UCSD-AML1 (cell line): Measurements from ENCODE around the gene DYDC1.
"Not testable (repeated sequence)": the region's sequence is repeated elsewhere in the genome, so short reads cannot be mapped to it uniquely, and the experiment has no call there.

Experiments used
- DNase-seq: peaks from one replicate; lab custom pipeline; 2025; ENCODE audit not compliant: unreplicated experiment; lab: John Stamatoyannopoulos, UW

Gene DYDC1

DNA sequence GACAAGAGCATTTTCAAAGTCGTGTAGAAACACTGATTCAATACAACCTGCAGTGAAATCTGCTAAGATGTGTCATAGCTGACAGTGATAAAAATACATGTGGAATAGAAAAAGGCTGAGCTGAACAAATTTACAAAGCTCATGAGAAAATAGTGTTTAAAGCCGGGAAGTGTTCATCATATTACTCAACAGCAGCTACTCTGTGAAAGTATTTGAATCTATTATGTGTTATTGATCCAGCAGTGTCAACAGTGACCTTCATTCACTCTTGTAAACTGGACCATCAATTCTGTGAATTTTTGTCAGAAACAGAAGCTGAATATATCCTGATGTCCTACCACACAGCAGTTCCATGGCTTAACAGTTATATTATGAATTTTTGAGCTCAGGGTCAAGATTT is 11.6 kb downstream of the DYDC1 start:
- no peak for DNase-seq

DNA sequence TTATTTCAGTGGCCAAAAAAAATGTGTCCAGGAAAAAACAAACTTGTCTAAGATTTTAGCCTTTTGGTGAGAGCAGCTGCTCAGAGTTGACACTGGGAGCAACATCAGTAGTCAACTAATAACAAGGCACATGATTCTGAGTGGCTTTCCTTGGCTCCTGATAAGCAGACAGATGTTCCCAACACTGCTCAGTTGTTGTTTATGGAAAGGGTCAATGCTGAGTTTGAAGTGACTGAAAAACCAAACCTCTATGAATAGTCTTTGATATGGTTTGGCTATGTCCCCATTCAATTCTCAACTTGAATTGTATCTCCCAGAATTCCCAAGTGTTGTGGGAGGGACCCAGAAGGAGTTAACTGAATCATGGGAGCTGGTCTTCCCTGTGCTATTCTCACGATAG is 12.3 kb downstream of the DYDC1 start:
- no peak for DNase-seq

DNA sequence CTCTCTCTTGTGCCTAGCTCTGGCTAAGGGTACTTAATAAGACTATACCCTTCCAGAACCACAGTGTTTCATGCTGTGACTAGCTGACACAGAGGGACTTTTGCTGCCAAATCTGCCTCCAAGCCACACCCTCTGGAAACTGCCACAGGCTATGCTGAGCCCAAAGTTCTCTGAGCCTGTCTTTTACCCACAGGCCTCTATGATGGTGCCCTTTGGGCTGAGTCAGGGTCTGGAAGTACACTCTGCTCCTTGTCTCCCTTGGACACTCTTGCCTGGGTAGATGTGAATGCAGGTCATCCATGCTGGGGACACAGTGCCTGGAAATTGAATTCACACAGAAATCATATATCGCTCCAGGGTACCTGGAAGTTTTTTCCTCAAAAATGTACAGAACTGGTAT is 22.6 kb downstream of the DYDC1 start:
- no peak for DNase-seq

DNA sequence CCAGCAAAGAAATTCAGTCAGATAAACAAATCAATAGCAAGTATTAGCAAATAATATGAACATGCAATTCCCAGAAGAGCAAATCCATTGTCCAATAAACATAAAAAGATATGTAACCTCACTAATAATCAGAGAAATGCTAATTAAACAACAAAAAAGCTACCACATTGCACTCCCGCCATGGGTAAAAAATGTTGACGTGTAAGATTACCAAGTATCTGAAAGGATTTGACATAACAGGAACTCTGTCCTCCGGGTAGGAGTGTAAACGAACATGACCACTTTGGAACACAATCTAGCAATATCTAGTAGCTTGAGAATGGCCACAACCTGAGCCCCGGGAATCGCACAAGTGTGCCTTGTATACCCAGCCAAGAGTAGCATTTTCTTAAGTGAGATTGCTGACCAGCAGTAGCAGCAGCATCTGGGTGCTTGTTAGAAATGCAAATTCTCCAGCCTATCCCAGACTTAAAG is 31.6 kb downstream of the DYDC1 start:
- no peak for DNase-seq

DNA sequence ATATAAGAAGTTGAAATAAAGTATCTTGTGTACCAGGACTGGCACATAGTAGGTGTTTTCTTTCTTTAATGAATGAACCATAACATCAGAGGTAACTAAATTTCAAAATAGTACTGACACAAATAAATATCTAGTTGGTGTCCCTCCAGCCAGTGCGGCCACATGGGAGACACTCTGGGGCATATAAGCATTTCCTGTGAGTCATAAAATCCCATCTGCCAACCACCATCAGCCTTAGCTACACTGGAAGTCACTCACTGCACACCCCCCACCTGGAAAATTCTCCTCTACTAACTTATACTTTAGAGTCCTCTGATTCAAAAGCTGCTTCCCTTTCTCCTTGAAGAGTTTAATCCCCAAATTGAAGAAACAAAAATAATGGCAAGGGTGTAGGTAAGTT is 32.5 kb downstream of the DYDC1 start:
- no peak for DNase-seq

DNA sequence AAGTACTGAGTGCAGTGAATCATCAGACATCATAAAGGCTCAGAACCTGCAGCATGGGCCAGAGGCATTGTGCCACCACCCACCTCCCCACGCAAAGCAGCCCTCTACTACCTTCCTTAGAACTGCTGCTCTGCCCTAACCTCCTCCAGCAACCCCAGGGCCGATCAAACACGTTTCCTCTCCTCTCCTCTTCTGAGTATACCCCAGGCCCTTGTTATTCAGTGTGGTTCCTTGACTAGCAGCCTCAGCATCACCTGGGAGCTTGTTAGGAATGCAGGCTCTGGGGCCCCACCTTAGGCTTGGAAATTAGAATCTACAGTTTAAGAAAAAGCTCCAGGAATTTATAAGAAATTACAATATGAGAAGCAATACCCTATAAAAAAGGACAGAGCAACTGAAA is 33.2 kb downstream of the DYDC1 start:
- no peak for DNase-seq

DNA sequence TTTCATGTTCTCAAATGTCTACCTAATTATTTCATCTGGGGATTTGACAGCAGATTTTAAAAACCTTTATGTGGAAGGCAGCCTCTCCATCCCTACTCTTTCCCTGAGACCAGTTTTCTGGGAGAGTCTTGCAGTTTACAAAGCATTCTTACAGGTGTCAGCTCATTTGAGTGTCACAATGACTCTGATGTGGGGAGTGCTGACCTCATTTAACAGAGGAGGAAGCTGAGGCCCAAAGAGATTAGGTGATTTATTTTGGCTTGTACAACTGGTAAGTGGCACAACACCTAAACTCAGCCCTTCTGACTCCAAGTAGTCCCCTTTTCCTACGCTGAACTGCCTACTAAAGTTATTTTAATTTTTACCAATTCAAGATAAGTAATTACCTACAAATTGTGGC is 33.8 kb downstream of the DYDC1 start:
- DNase-seq = no peak

DNA sequence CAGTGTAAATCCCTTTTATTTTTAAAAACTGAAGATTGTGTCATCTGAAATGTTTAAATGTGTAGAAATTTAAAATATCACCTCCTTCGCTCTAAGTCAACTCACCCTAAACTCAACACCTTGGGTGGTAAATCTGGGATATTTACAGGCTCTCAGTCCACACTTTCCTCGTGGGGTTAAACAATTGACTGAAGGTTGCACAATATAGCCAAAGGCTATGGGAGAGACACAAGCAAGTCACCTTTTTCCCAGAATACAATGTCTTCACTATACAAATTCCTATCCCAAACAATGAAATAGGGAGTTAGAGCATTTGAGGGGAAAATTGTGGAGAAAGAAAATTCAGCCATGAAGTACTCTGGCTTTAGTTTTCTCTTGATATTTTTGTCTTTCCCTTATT is 34.4 kb downstream of the DYDC1 start:
- DNase-seq = no peak

DNA sequence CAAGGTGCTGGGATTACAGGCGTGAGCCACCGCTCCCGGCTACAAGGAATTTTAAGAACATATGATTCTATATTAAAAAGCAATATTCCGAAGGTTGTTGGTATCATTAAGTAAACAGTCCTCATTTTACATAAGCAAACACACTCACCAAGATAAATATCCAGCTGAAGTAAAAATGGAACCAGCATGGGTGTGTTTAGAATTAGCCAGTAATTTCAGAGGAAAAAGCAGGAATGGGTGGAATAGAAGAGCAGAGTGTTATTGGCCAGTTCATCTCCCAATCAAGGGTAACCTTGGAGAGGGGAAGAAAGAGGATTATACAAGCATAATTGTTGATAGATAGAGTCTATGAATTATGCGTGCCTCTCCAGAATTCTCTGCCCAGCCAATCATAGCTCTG is 35.4 kb downstream of the DYDC1 start:
- DNase-seq = no peak

DNA sequence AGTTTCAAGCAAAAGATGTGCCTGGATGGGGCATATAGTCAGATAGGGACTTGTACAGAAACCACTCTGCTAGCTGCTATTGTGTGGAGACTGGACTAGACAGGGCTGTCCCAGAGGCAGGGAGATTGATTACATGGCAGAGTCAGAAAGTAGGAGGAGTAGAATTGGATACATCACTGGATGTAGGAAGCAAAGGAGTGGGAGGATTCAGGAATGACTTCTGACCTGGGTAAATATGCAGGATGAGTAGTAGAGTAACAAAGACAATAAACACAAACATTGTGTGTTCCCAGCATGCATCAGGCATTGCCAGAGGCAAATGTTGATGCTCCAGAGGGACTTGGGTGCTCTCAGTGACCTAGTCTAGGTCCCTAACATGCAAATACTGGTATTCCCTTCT is 36.2 kb downstream of the DYDC1 start:
- DNase-seq = no peak

DNA sequence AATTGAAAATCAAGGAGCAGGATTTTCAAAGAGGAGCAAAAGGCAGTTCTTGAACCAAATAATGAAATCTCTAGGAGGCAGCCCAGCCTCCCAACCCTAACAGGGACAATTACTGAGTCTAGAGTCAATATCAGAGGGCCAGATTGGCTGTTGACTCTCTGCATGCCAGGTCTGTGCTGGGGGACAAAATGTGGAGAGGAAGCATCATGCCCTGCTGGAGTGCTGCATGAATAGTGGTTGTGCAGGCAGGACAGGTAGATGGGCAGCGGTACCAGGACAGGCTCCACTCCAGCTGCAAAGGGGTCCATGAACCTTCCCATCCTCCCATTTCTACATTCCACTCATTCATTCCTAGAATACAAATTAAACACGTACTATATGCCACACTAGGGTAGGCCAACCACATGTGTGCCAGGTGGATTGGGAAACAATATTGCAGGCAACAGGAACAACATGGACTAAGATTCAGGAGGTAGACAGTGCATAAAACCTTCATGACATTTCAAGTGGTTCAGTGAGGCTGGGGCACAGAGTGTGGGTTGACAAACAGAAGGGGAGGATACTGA is 36.7 kb downstream of the DYDC1 start:
- DNase-seq = no peak

DNA sequence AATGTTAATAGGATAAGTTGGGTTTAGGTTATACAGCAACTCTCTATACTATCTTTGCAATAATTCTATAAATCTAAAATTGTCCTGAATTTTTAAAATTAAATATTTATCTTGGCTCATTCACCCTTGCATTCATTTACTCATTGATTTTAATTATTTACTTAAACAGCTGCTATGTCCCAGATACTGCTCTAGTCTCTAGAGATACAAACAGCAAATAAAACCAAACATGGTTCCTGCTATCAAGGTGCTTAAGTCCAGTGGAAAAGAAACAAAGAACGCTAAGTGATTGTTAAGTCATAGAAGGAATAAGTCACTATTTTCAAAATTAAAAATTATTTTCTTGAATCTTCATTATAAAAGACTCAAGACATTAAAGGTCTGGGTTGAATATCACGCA is 37.2 kb downstream of the DYDC1 start:
- no peak for DNase-seq

DNA sequence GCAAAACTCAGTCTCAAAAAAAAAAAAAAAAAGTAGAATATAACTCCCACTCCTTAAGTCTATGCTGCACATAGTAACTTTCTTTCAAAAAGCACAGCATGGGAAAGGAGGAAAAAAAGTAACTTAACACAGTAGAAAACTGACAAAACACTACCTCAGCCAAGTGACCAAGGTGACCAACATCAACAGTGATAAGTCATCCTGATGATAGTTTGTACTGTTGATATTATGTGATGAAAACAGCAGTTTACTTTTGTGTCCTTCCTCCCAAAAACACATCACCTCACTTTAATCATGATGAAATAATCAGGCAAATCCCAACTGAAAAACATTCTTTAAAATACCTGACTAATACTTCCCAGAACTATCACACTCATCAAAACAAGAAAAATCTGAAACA is 37.8 kb downstream of the DYDC1 start:
- no peak for DNase-seq

DNA sequence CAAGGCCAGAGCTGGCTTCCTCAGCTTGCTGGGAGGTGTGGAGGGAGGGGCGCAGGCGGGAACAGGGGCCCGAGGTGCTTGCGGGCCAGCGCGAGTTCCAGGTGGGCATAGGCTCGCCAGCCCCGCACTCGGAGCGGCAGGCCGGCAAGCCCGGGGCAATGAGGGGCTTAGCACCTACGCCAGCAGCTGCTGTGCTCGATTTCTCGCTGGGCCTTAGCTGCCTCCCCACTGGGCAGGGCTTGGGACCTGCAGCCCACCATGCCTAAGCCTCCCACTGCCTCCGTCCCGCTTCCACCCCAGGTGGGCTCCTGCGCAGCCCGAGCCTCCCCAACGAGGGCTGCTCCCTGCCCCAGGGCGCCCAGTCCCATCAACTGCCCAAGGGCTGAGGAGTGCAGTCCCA is 41.2 kb downstream of the DYDC1 start:
- DNase-seq = no peak

DNA sequence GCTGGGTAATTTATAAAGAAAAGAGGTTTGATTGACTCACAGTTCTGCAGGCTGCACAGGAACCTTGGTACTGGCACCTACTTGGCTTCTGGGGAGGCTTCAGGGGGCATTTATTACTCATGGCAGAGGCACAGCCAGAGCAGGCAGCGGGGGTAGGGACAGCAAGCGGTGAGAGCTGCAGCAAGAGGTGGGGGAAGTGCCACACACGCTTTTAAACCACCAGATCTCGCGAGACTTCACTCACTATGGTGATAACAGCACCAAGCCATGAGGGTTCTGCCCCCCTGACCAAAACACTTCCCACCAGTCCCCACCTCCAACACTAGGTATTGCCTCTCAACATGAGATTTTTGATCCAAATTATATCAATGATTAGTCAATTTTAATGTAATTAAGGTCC is 43.0 kb downstream of the DYDC1 start:
- no peak for DNase-seq

DNA sequence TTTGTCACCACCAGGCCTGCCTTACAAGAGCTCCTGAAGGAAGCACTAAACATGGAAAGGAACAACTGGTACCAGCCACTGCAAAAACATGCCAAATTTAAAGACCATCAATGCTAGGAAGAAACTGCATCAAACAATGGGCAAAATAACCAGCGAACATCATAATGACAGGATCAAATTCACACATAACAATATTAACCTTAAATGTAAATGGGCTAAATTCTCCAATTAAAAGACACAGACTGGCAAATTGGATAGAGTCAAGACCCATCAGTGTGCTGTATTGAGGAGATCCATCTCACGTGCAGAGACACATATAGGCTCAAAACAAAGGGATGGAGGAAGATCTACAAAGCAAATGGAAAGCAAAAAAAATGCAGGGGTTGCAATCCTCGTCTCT is 50.6 kb downstream of the DYDC1 start:
- not testable (repeated sequence) for DNase-seq

DNA sequence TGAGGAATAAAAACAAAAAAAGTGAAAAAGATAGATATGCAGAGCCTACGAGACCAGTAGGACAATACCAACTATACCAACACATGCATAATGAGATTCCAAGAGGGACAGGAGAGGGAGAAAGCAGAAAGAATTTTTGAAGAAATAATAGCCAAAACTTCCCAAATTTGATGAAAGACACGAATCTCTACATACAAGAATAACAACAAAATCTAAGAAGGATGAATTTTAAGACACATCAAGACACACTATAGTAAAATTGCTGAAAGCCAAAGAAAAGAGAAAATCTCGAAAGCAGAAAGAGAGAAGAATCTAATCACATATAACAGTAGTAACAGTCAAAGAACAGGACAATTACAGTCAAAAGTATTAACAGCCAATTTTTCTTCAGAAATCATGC is 59.6 kb downstream of the DYDC1 start:
- no peak for DNase-seq

DNA sequence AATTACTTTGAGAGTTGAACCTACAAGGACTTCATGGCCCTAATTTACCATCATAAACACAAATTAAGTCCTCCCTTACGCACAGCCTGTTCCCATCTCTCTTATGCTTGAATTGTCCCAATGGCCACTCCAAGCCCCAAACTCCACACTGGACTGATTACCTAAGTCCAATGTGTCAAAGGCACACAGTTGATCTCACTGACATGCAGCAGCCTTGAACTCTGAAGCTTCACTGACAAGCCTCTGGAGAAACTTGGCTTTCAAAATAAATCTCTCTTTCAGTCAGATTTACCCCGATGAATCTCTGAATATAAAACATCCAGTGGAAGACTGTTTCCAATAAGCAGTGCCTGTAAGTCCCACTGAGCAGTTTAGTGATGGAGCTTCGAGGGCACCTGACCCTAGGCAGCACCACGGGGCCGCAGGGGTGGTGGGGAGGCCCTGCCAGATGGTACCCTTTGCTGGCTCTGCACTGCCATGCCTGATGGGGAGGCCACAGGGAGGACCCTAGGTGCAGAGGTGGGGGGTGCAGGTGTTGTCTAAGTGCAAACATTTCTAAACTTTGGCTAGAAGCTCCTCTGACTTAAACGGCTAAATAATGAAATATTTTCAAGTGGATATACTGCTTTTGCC is 63.8 kb downstream of the DYDC1 start:
- no peak for DNase-seq

DNA sequence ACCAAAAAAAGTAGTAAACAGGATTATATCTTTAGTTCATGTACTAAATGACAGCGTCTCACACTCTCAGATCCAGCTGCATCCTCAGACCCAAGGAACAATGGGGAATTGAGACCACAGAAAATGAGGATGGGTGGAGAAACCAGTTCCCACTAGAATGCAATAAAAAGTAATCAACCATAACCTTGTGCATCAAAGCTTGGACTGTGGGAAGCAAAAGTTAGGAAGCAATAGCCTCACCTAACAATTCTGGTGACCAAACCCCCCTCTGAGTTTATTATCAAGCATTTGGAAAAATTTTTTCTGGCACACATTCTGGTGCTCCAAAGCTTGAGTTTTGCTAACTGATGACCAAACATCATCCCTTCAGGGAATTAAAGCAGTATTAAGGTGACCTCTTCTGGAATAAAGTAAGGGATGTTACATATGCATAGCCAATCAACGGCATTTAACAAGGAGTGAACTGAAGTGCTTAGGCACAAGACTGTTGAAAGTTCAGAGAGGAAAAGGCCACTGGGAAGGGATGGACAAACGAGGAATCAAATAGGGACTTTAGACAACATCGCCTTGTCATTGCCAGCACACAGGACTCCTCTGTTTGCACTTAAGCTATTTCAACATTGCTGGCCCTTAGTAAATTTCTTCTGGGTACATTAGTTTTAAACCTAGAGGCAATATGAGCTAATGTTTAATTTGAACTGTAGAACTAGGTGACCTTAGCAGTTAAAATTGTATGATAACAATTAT is 65.9 kb downstream of the DYDC1 start:
- DNase-seq = no peak

DNA sequence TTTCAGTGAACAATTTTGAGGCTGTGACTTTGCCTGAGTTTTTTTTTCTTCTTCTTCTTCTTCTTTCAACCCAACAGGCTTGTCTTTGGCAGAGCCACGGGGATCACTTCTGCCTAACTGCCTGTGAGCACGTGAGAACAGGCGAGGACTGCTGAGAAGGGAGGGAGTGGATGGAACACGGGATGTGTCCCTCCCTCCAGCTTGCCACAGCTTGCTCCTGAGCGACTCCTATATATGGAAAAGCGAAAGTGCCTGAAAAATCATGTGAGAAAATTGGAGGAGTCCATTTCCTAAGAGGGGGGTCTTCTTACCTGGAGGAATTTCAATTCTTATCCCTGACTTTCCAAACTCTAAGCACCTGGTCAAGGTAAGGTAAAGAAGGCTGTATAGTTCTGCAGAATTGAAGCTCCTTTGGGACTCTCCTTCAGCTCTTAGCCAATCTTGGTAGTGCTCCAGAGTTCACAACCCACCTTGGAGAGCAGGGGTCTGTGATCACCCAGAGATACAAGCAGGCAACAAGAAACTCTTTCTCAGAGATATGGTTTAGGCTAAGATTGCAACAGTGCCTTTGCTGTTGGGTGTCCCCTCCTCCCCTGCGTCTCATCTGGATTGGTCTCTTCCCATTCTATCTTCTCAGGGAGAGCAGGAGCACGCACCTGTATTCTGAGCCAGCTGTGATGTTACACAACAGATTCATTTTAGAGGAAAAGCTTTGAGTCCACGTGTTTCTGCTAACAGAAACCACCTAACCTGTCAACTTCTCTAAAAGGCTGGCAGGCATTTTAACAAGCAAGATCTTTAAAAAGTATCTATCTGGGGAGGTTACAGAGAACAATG is 66.9 kb downstream of the DYDC1 start, which contains the start of gene MAT1A:
Gene MAT1A (minus strand): TSS at position 208 of the 837 bp plus-strand sequence. CDS start 235 bp downstream, outside the sequence.
- DNase-seq = no peak

DNA sequence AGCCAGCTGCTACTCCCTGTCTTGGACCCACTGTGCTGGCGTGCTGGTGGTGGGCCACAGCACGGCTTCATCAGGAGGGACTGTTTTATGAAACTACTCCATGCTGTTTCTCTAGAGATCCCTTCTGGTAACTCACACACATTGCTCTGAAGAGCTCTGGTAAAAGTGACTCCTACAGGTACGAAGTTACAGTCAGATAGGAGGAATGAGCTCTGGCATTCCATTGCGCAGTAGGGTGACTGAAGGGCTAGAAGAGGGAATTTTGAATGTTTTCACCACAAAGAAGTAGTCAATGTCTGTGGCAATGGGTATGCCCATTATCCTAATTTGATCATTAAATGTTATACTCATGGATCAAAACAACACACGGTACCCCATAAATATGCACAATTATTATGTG is 67.7 kb downstream of the DYDC1 start:
- no peak for DNase-seq
